DOHH2 (cell line): Measurements from ENCODE around the gene SHISA5.
"Not testable (repeated sequence)": the region's sequence is repeated elsewhere in the genome, so short reads cannot be mapped to it uniquely, and the experiment has no call there.

ENCODE experiments used
- H3F3A ChIP-seq: fragments of 200-600 bp; sonication (generic), shearing (Covaris generic); 2 replicates; pipeline ENCODE4 v1.6.0; 2016; ENCODE audit warnings: antibody characterized with exemption, mild to moderate bottlenecking; ENCODE audit not compliant: control insufficient read depth, insufficient read depth
- H3K27ac ChIP-seq: fragments of 200-600 bp; sonication (generic); 2 replicates; pipeline ENCODE4 v1.5.1; 2014; ENCODE audit warnings: low read depth, mild to moderate bottlenecking, low read length, moderate library complexity
- H3K27me3 ChIP-seq: fragments of 200-600 bp; sonication (generic); 2 replicates; pipeline ENCODE4 v1.6.1; 2014; ENCODE audit warnings: mild to moderate bottlenecking, low read length, mixed read lengths; ENCODE audit not compliant: control insufficient read depth
- H3K36me3 ChIP-seq: fragments of 200-600 bp; sonication (generic); 2 replicates; pipeline ENCODE4 v1.6.1; 2014; ENCODE audit warnings: mild to moderate bottlenecking, low read length, moderate library complexity, mixed read lengths; ENCODE audit not compliant: control insufficient read depth
- H3K4me1 ChIP-seq: fragments of 200-600 bp; sonication (generic); 2 replicates; pipeline ENCODE4 v1.6.1; 2014; ENCODE audit warnings: mild to moderate bottlenecking, low read length, mixed read lengths; ENCODE audit not compliant: control insufficient read depth
- H3K4me2 ChIP-seq: fragments of 200-600 bp; sonication (generic); 2 replicates; pipeline ENCODE4 v1.6.0; 2014; ENCODE audit warnings: mild to moderate bottlenecking, low read length, moderate library complexity
- H3K4me3 ChIP-seq: fragments of 200-600 bp; sonication (generic); 2 replicates; pipeline ENCODE4 v1.5.1; 2014; ENCODE audit warnings: mild to moderate bottlenecking, low read length, mixed read lengths
- H3K79me2 ChIP-seq: fragments of 200-600 bp; sonication (generic); 2 replicates; pipeline ENCODE4 v1.6.1; 2014; ENCODE audit warnings: mild to moderate bottlenecking, low read length, mixed read lengths; ENCODE audit not compliant: control insufficient read depth
- H3K9me2 ChIP-seq: fragments of 200-600 bp; sonication (generic); replicated peaks from 2 replicates; pipeline ENCODE4 v1.6.1; 2014; ENCODE audit warnings: mild to moderate bottlenecking, low read length, mixed read lengths; ENCODE audit not compliant: control insufficient read depth
- H3K9me3 ChIP-seq: fragments of 200-600 bp; sonication (generic); 2 replicates; pipeline ENCODE4 v1.6.1; 2014; ENCODE audit warnings: antibody characterized with exemption, low read length, mixed read lengths; ENCODE audit not compliant: control insufficient read depth, insufficient read depth
- H4K20me1 ChIP-seq: fragments of 200-600 bp; sonication (generic); 2 replicates; pipeline ENCODE4 v1.6.0; 2014; ENCODE audit warnings: low read depth, mild to moderate bottlenecking, antibody characterized with exemption, low read length, moderate library complexity; ENCODE audit not compliant: control insufficient read depth, insufficient read depth
- EZH2phosphoT487 ChIP-seq: fragments of 200-600 bp; sonication (generic); IDR thresholded peaks from 2 replicates; pipeline ENCODE4 v1.6.1; 2017; ENCODE audit warnings: borderline replicate concordance, mild to moderate bottlenecking, antibody characterized with exemption, low read length, moderate library complexity, mixed read lengths
- TF ChIP-seq, protein P1 (sequence below): fragments of 200-600 bp; sonication (generic); IDR thresholded peaks from one replicate; pipeline ENCODE4 v1.5.1; 2014; ENCODE audit warnings: antibody characterized with exemption, mild to moderate bottlenecking, low read depth, low read length; ENCODE audit not compliant: poor library complexity, severe bottlenecking

The SHISA5 gene, protein sequence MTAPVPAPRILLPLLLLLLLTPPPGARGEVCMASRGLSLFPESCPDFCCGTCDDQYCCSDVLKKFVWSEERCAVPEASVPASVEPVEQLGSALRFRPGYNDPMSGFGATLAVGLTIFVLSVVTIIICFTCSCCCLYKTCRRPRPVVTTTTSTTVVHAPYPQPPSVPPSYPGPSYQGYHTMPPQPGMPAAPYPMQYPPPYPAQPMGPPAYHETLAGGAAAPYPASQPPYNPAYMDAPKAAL

DNA sequence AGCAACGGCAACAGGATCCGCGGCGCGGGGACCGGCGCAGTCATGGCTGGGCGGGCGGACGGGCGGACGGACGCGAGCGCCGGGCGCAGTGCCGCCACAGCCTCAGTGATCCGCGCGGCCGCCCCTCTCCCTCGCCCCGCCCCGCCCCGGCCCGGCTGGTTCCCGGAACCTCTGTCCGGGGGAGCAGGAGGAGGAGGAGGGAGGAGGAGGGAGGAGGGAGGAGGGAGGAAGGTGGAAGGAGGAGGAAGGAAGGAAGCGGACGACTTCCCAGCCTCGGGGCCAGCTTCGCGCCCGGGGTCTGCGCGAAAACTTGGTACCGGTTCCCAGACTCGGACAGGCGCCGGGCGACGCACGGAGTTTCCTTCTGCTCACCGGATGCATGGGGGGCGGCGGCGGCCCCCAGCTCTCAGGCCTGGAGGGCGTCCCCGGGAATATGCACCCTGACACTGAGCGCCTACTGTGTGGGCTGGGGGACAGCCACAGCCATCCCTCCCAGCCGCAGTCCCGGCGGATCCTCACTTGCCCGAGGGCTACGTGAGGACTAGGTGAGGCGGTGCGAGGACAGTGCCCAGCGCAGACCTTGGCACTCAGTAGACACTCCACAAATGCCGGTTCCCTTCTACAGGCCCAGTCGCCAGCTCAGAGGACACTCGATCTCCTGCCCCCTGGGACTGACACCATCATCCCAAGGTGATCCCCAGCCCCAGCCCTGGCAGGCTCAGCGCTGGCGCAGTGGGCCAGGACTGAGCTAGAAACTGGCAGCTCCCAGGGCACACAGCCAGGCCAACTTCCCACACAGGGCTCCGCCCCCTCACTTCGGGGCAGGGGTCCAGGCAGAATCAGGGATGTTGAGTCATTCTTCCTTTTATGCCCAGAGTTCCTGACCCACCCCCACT lies at the start of gene SHISA5:
SHISA5 (minus strand) TSS at position 124 of the 896 bp plus-strand sequence; CDS start at position 44, 80 bp downstream.
- Histone ChIP-seq H3K4me2 (peak within 1 kb of the TSS; percentile 99), H3K79me2 (peaks cover 5% of the 10 kb centered on the region; the same call in 1 of the 2 replicates), H3K27ac (no peak within 1 kb of the TSS), H3K9me2 (no peaks in the 10 kb centered on the region), H3K27me3 (no peaks in the 10 kb centered on the region), H3K36me3 (no peaks in the 10 kb centered on the region), H3K4me3 (peak within 1 kb of the TSS; percentile 90), H3F3A (peaks cover 3% of the 10 kb centered on the region; the same call in 1 of the 2 replicates), H3K9me3 (no peaks in the 10 kb centered on the region), H4K20me1 (no peaks in the 10 kb centered on the region), H3K4me1 (peaks cover 34% of the 10 kb centered on the region)
- TF ChIP-seq, protein P1, sequence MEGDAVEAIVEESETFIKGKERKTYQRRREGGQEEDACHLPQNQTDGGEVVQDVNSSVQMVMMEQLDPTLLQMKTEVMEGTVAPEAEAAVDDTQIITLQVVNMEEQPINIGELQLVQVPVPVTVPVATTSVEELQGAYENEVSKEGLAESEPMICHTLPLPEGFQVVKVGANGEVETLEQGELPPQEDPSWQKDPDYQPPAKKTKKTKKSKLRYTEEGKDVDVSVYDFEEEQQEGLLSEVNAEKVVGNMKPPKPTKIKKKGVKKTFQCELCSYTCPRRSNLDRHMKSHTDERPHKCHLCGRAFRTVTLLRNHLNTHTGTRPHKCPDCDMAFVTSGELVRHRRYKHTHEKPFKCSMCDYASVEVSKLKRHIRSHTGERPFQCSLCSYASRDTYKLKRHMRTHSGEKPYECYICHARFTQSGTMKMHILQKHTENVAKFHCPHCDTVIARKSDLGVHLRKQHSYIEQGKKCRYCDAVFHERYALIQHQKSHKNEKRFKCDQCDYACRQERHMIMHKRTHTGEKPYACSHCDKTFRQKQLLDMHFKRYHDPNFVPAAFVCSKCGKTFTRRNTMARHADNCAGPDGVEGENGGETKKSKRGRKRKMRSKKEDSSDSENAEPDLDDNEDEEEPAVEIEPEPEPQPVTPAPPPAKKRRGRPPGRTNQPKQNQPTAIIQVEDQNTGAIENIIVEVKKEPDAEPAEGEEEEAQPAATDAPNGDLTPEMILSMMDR, result no peak
- TF ChIP-seq EZH2phosphoT487, result no peak

DNA sequence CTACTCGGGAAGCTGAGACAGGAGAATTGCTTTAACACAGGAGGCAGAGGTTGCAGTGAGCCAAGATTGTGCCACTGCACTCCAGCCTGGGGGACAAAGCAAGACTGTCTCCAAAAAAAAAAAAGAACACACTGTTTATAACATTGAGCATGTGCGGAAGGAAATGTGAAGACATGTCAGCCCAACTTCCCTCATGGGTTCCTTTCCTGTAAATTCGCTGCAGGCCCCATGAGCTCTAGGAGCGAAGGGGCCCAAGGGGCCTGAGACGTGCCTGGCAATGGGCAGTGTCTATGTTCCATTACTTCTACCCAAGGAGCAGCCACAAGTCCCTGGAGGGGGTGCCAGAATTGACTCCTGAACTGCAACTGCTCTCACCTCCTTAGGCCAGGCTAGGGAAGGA lies 49.4 kb upstream of the SHISA5 start:
- Histone ChIP-seq H3K4me3 (no peak overlapping the region), H3K4me2 (peak overlapping the region; percentile 22; the same call in 1 of the 2 replicates), H3F3A (peaks cover 7% of the 10 kb centered on the region; the same call in 1 of the 2 replicates), H3K27ac (no peak overlapping the region), H3K36me3 (peaks cover 53% of the 10 kb centered on the region), H3K4me1 (peaks cover 43% of the 10 kb centered on the region), H4K20me1 (0 out of 2 replicates have a peak, but pooled peaks cover 3% of the 10 kb centered on the region), H3K27me3 (no peaks in the 10 kb centered on the region), H3K9me2 (no peaks in the 10 kb centered on the region), H3K79me2 (peaks cover 36% of the 10 kb centered on the region), H3K9me3 (no peaks in the 10 kb centered on the region)
- no peak for TF ChIP-seq EZH2phosphoT487
- TF ChIP-seq, protein P1, result no peak

DNA sequence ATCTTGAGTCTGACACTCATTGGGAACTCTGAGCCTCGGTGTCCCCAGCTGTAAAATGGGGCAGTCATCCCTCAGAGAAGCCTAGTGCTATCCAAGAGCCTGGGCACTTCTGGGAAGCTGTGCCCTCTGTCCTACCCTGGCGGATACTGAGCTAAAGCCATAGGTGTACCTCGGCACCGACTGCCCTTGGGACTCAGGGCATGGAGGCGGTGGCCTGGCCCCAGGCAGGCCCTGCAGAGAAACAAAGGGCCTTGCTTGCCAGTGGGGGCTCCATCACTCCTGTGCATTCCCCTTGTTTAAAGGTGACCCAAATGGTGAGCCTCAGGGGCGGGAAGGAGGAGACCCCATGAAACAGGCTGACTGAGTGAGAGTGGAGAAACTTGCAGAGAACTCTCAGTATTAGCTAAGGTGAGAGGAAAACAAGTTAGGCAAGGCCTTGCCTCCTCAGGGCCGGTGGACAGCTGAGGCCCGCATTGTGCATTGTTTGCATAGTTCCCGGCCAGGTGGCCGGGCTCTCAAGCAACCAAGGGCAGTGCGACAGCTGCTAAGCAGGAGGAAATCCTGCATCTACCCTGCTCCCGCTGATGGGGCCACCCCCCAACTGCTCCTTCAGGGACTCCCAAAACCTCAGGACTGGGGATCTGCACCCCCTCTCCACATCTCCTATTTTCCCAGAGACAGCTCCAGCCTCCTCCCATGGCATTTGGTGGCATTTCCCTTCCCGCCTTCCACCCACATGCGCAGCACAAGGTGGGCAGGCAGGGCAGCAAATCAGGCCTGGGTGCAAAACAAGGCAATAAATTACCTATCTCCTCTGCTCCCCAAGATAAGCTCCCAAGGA lies 48.4 kb upstream of the SHISA5 start:
- 0 out of 2 replicates have a peak, but pooled peaks cover 3% of the 10 kb centered on the region for H4K20me1 ChIP-seq
- peaks cover 61% of the 10 kb centered on the region for H3K36me3 ChIP-seq
- no peaks in the 10 kb centered on the region for H3K9me3 ChIP-seq
- H3K9me2 ChIP-seq, result no peaks in the 10 kb centered on the region
- no peak overlapping the region for H3K4me2 ChIP-seq
- H3K79me2 ChIP-seq, result peaks cover 36% of the 10 kb centered on the region
- no peak overlapping the region for H3K4me3 ChIP-seq
- H3K27me3 ChIP-seq, result no peaks in the 10 kb centered on the region
- peaks cover 33% of the 10 kb centered on the region for H3K4me1 ChIP-seq
- no peak overlapping the region for H3K27ac ChIP-seq
- H3F3A ChIP-seq, result peaks cover 3% of the 10 kb centered on the region; the same call in 1 of the 2 replicates
- TF ChIP-seq, protein P1, result no peak
- TF ChIP-seq EZH2phosphoT487, result no peak

DNA sequence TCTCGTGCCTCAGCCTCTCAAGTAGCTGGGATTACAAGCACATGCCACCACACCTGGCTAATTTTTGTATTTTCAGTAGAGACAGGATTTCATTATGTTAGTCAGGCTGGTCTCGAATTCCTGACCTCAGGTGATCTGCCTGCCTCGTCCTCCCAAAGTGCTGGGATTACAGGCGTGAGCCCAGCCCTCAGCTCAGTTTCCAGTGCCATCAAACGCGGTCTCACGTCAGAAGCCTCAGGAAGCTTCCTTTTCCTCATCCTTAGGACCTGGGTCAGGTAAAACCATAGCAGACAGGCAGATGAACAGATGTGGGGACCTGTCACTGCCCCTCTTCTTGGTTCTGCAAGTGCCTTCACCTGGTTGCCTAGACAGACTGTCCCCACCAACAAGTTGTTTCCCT lies 47.7 kb upstream of the SHISA5 start:
- H3K4me1 ChIP-seq, result peaks cover 30% of the 10 kb centered on the region
- H3K4me3 ChIP-seq, H3K27ac ChIP-seq, H3F3A ChIP-seq, H3K4me2 ChIP-seq, H3K27me3 ChIP-seq, H3K9me2 ChIP-seq, H3K9me3 ChIP-seq, H4K20me1 ChIP-seq: not testable (repeated sequence)
- peaks cover 68% of the 10 kb centered on the region for H3K36me3 ChIP-seq
- H3K79me2 ChIP-seq, result peaks cover 36% of the 10 kb centered on the region
